ENCODE measurements around the gene TTC9B.

The TTC9B gene

GRCh38 chr19:40251991-40252390 is 33.8 kb upstream of the TTC9B start:
- no peak for ATAC-seq
- TF ChIP-seq ZNF70 (CRISPR knock-in tag; IDR thresholded peaks at IDR 0.05) (no peak), ESRRG (CRISPR knock-in tag; IDR thresholded peaks at IDR 0.05) (no peak), TCF4 (CRISPR knock-in tag; IDR thresholded peaks at IDR 0.05; ENCODE audit: borderline replicate concordance) (no peak), SNAI2 (CRISPR knock-in tag; IDR thresholded peaks at IDR 0.05) (no peak), ZNF8 (CRISPR knock-in tag; IDR thresholded peaks at IDR 0.05) (no peak), BACH2 (CRISPR knock-in tag; IDR thresholded peaks at IDR 0.05; ENCODE audit: borderline replicate concordance) (no peak), TSHZ2 (CRISPR knock-in tag; IDR thresholded peaks at IDR 0.05) (no peak), CSDC2 (CRISPR knock-in tag; IDR thresholded peaks at IDR 0.05) (no peak), PATZ1 (CRISPR knock-in tag; IDR thresholded peaks at IDR 0.05; ENCODE audit: borderline replicate concordance) (no peak), CSRNP3 (CRISPR knock-in tag; IDR thresholded peaks at IDR 0.05) (no peak), POU6F1 (CRISPR knock-in tag; IDR thresholded peaks at IDR 0.05; ENCODE audit: borderline replicate concordance, low read depth) (no peak)

- no peak for ATAC-seq
- TF ChIP-seq ZC3H10 (CRISPR knock-in tag; IDR thresholded peaks at IDR 0.05) (no peak), ZFP30 (CRISPR knock-in tag; IDR thresholded peaks at IDR 0.05) (no peak), CREB5 (CRISPR knock-in tag; IDR thresholded peaks at IDR 0.05; ENCODE audit: low read depth) (no peak), PPARA (CRISPR knock-in tag; IDR thresholded peaks at IDR 0.05; ENCODE audit: borderline replicate concordance) (no peak), PATZ1 (CRISPR knock-in tag; IDR thresholded peaks at IDR 0.05; ENCODE audit: borderline replicate concordance) (no peak), SNAI2 (CRISPR knock-in tag; IDR thresholded peaks at IDR 0.05) (no peak), TCF4 (CRISPR knock-in tag; IDR thresholded peaks at IDR 0.05; ENCODE audit: borderline replicate concordance) (no peak), RARB (CRISPR knock-in tag; IDR thresholded peaks at IDR 0.05) (no peak), ISL1 (CRISPR knock-in tag; IDR thresholded peaks at IDR 0.05) (no peak), BACH2 (CRISPR knock-in tag; IDR thresholded peaks at IDR 0.05; ENCODE audit: borderline replicate concordance) (no peak), CSRNP3 (CRISPR knock-in tag; IDR thresholded peaks at IDR 0.05) (no peak), ZNF565 (CRISPR knock-in tag; conservative IDR thresholded peaks at IDR 0.05; ENCODE audit: low read depth) (no peak), TSHZ2 (CRISPR knock-in tag; IDR thresholded peaks at IDR 0.05) (no peak), POU6F1 (CRISPR knock-in tag; IDR thresholded peaks at IDR 0.05; ENCODE audit: borderline replicate concordance, low read depth) (no peak), GLIS3 (CRISPR knock-in tag; IDR thresholded peaks at IDR 0.05) (no peak), ARNTL (CRISPR knock-in tag; IDR thresholded peaks at IDR 0.05; ENCODE audit: borderline replicate concordance, low read depth) (no peak)
These were observed 33.1 kb upstream of the TTC9B start for GRCh38 chr19:40251244-40251643.
